Activated gamma-delta T cell (primary cell): ENCODE measurements around the gene NUDT12.

ENCODE experiments used
- DNase-seq: peaks from one replicate; lab custom pipeline; 2025; lab: John Stamatoyannopoulos, UW

Gene NUDT12

DNA sequence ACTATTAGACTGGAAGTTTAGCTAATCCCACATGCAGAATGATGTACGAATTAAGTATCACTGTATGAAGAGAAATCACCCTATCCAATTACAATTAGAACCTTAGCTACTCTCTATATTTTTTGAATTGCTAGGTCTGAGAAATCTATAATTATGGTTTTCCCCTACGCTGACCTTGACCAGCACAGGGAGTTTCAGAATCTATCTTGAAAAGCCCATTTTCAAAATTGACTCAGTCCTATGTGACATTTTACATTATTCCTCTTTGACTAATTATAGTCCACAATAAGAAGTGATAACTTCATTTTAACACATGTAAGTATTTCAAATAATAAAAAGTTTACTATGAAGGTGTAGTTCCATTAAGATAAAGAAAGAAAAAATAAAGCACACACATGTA lies 21.5 kb downstream of the NUDT12 start:
- no peak for DNase-seq

GRCh38 chr5:103539376-103540330 lies 22.9 kb downstream of the NUDT12 start:
- no peak for DNase-seq

DNA sequence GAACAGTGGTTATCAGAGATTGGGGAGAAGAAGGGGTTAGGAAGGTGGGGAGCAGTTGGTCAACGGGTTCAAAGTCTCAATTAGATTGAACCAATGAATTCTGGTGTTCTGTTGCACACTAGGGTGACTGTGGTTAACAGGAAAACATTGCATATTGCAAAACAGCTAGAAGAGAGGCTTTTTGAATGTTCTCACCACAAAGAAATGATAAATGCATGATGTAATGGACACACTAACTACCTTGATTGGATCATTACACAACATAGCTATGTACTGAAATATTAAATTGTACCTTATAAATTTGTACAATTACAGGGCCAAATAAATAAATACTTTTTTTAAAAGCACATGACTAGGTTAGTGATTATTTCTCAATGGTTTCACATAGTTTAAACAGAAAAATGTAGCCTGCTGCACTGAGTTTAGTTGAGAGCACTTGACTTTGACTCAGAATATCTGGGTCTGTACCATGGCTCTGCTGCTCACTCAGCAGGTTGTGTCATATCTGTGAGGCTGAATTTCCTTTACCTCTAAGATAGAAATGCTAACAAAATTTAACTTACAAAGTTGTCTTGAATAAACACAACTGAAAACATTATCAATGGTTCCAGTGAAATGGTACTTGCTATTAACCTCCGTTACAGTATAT lies 30.4 kb downstream of the NUDT12 start:
- DNase-seq, result no peak

- no peak for DNase-seq
These were observed 36.2 kb downstream of the NUDT12 start for GRCh38 chr5:103526164-103526915.

DNA sequence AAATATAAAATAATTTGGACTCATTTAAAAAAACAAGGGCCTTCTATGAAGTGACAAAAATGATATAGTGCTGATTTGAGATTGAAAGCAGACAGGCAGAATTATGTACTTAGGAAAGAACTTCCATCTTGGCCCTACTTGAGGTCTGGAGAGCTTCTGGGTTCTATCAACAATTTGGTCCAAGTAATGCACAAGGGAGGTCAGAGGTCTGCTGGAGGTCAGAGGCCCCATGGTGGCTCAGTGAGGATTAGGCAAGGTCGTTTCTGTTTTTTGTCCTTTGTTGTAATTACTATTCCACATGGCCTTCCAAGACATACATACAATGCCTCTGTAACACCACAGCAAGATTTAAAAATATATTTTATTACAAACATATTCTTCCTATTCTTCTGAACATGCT lies 37.2 kb downstream of the NUDT12 start:
- no peak for DNase-seq

- DNase-seq, result no peak
These were observed 39.3 kb downstream of the NUDT12 start for GRCh38 chr5:103523319-103523718.

GRCh38 chr5:103522586-103522985 lies 40.0 kb downstream of the NUDT12 start:
- DNase-seq, result no peak

- no peak for DNase-seq
These were observed 43.0 kb downstream of the NUDT12 start for GRCh38 chr5:103519550-103519949.

DNA sequence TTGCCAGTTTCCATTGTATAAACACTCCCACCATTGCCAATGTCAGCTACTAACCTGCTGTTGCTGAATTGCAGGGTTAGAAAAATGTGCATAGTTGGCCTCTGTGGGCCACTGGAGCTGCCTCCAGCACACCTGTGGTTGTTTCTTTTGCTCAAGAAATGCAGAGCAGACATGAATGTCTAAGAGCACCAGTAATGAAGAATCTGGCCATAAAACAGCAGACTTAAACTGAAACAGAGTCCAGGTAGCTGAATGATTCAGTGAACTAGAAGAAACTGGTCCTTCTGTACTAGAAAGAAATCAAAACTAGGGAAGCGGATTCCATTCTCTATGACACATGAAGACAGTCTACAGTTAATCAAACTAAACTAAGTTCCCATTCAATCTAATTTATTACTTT lies 48.2 kb downstream of the NUDT12 start:
- DNase-seq, result no peak

GRCh38 chr5:103513701-103514100 lies 48.9 kb downstream of the NUDT12 start:
- no peak for DNase-seq

GRCh38 chr5:103512500-103512899 lies 50.1 kb downstream of the NUDT12 start:
- DNase-seq, result no peak

DNA sequence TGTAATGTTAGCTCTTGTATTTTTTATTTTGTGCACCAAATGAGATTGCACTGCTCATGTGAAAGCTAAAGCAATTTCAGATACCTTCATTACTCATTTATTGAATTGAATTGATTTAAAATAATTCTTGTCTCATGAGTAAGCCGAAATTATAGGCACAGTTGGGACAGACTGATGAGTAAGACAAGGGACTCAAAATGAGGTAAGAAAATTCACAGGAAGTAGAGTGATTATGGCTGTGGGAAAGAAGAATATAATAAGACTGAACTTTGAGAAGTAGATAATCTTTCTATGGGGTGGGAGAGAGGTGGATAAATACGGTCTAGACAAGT lies 51.1 kb downstream of the NUDT12 start:
- no peak for DNase-seq

DNA sequence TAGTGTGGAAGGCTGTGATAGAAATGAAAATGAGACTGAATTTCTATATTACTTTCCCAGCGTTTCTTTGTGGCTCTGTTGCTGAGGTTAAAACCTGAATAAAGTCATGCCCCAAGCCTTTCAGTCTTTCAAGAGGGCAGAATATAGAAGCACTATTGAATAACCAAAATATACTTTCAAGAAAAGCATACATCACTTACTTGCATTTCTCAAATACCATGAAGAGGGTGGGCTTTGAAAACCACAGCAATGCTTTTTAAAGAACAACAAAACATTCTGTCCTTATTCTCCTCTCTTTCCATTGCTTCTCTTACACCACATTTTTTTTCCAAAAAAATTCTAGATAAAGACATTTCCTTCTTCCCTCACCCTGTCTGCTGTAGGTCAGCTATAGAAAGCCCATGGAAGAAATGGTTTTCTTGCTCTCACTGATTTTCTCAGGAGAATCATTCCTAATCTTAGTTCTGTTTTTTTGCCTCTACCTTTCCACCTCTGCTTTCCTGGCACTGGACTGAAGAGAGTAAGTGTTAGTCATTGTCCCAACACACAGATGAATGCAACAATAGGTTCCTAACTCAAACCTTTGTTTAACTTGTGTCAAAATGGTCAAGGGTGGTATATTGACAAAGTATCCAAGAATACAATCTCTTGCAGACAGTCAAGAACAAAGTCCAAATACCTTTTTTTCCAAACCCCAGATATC lies 51.6 kb downstream of the NUDT12 start:
- DNase-seq, result no peak

DNA sequence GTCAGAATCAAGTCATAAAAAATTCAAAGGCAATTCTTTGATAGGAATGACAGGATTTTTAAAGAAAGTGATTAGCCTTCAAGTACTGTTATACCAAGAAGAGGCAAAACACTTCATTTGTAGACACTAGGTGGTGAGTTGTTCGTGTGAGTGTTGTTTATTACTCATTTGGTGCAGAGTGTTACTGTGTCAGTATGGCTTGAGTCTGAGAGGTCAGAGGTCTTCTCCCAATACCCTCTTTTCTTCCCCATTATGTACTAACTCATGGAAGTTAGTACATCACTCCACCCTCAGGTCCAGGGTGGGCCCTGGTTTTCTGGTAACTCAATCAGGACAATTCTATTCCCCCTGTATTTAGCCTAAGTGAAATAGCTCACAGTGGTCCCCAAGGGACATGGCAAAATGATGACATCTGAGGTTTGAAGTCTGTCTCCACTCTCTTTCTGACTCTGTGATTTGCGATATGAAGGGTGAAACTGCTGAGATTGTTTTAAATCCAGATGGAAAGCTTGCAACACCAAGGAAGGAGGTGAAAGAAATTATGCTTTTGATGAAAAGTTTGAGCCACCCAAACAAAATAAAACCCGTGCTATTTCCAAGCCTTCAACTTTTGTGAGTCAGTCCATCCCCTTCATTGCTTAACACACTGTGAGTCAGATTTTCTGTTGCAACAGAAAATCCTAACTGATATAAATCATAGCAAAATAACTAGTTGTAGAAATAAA lies 56.8 kb downstream of the NUDT12 start:
- no peak for DNase-seq

DNA sequence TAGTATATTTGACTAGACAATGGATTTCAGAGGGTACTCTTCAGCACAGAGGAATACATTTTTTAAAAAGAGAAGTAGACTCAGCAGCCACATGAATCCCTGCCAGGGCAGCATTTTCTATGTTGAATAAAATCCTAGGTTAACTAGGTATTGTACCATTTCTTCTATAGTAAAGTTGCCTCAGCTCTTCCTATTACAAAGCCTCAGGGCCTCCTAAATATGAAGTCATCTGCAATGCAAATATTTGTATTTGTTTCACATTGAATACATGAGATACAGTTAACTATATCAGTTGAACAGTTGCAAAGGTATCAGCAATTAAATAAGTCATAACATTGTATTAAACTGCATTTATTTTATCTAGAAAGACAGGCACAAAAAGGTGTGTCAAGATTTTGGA lies 59.5 kb downstream of the NUDT12 start:
- no peak for DNase-seq

DNA sequence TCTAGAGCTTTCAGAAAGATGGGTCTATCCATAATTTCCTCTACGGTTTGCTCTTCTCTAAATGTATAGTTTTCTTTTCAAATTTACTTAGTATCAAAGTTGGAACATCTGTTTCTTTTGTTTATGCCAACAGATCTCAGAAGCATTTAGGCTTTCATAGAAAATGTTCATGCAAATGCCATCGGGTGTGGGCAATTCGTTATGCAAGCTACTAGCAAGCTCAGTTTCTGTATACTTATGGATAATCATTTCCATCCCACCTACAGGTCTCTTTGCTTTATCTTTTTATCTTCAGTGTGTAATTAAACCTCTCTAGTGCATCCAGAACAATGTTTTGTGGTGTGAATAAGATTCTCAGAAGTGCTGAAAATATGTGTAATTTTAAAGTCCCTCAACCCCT lies 59.9 kb downstream of the NUDT12 start:
- DNase-seq, result no peak
